Right kidney (tissue), 9 donors: ENCODE data around the gene CRLF1.

ENCODE experiments used
- DNase-seq: peaks from one replicate; pipeline ENCODE4 v3.0.0-alpha.2; 2016
- long read RNA-seq, 8 donors: transcript quantifications; one replicate each; lab custom pipeline, GENCODE V29; 2026

The CRLF1 gene, protein sequence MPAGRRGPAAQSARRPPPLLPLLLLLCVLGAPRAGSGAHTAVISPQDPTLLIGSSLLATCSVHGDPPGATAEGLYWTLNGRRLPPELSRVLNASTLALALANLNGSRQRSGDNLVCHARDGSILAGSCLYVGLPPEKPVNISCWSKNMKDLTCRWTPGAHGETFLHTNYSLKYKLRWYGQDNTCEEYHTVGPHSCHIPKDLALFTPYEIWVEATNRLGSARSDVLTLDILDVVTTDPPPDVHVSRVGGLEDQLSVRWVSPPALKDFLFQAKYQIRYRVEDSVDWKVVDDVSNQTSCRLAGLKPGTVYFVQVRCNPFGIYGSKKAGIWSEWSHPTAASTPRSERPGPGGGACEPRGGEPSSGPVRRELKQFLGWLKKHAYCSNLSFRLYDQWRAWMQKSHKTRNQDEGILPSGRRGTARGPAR
- long read RNA-seq, donor 1: 0 reads
- long read RNA-seq, donor 2, partial matches to known transcripts: 37 of 77 reads
- long read RNA-seq, donor 2, other reads (novel, unspliced or antisense): 39 of 77 reads
- long read RNA-seq, donor 3: 0 reads
- long read RNA-seq, donor 4, partial matches to known transcripts: 38 of 38 reads
- long read RNA-seq, donor 4, other reads (novel, unspliced or antisense): 0 of 38 reads
- long read RNA-seq, donor 5: 0 reads
- long read RNA-seq, donor 6, partial matches to known transcripts: 88 of 105 reads
- long read RNA-seq, donor 6, other reads (novel, unspliced or antisense): 16 of 105 reads
- long read RNA-seq, donor 7: 0 reads
- long read RNA-seq, donor 8: 0 reads

DNA sequence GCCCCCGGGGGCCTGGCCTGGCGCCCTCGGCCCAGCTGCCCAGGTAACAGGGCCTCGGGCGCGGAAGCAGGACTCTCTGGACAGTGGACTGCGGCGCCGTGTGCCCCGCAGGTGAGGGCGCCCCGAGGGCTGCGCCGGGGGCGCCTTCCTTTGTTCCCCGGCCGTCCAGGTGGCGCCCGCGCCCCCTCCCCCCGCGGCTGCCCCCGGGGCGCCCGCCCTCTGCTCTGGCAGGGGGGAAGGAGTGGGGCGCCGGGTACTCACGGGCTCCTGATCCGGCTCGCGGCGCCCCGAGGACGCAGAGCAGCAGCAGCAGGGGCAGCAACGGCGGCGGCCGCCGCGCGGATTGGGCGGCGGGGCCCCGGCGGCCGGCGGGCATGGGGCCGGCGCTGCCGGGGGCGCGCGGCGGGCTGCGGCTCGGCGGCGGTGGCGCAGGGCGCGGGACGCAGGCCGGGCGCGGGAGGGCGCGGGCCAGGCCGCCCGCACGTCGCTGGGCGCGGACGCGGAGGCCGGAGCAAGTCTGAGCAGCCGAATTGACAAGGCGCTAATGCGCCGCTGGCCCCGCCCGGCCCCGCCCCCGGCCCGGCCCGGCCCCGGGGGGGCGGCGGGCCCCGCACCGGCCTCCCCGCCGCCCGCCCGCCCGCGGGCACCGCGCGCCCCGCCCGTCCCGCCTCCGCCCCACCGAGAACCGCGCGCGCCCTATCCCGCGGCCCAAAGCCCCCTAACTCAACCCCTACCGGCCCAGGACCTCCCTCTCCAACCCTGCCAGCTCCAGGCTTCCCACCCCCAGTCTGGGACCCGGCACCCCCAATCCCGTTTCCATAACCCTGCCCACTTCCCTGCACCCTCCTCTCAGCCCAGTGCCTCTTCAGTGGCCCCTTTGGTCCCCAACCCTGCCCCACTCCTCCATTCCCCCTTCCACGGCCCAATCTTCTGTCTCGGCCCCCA, at the start of gene CRLF1:
TSS of gene CRLF1 (minus strand) at position 519 of the 945 bp plus-strand sequence. CDS start at position 376, 143 bp downstream.
- no peak for DNase-seq

DNA sequence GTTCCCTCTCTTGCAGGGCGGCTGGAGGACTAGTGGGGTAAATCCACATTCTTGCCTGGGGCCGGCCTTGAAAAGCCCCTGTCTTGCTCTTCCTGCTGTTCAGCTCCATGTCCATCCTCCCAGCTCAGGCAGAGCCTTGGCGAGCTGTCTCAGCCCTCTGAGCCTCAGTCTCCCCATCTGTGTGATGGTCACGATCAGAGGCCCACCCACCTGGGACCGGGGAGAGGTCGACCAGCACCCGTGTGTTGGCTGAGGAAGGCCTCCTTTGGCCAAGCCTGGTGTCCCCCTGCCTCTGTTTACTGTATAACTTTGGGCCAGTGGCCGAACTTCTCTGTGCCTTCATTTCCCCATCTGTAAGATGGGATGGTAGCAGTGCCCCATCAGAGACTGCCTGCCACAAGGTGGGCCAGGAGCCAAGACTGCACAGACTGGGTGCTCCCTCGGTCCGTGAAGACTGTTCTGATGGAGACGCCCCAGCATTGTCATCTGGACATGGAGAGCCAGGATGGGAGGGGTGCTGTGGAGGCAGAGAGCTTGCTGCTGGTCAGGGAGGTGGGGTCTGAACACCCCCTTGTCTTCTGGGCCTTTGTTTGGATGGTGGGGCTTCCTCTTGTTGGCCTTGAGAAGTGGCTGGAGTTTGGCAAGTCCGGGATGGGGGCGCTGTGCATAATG, 48.7 kb upstream of the CRLF1 start:
- DNase-seq: no peak

DNA sequence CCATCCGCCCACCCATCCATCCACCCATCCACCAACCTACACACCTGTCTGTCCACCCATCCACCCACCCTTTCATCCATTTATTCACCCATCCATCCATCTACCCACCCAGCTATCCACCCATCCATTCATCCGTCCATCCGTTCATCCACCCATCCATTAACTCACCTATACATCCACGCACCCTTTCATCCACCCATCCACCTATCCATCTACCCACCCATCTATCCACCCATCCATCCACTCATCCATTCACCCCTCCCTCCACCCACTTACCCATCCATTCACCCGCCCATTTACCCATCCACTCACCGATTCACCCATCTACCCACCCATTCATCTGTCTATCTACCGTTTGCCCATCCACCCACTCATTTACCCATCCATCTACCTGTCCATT, 47.9 kb upstream of the CRLF1 start:
- no peak for DNase-seq

DNA sequence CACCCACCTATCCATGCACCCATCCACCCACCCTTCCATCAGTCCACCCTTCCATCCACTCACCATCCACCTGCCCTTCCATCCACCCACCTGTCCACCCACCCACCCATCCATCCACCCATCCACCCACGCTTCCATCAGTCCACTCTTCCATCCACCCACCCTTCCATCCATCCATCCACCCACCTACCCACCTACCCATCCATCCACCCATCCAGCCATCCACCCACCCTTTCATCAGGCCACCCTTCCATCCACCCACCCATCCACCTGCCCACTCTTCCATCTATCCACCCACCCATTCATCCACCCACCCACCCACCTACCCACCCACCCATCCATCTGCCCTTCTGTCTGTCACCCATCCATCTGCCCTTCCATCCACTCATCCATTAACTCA, 47.3 kb upstream of the CRLF1 start:
- DNase-seq: no peak

DNA sequence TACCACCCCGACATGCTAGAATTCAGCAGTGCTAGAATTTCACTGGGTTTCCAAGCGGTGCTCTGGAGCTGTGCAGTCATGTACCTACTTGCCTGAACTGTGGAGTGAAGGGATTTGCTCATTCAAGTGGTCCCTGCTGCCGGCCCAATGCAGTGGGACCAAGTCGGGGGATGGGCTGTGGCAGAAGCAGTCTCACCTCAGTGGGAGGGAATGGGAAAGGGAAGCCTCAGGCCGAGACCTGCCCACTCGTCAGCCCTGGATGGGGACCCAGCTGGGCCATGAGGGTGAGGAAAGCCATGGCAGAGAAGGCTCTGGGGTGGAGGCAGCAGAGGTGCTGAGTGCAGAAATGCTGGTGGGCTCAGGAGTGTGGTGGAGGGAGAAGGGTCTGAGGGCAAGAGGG, 45.1 kb upstream of the CRLF1 start:
- DNase-seq: no peak

DNA sequence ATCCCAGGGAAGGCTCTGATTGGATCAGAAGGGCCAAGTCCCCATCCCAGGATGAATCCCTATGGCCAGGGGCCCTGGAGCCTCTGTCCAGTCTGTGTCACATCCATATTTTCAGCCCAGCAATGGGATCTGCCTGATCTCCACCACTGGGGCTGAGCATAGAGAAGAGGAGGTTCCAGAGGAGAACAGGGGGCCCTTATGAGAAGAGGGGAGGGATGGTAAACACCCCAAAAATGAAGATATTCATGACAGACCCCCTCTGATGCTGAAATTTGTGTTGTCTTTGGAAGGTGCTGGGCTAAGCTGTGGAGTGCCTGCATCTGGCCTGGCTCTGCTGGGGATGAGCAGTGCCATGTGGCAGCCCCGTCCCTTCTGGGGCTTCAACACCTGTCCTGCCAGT, 44.7 kb upstream of the CRLF1 start:
- no peak for DNase-seq

DNA sequence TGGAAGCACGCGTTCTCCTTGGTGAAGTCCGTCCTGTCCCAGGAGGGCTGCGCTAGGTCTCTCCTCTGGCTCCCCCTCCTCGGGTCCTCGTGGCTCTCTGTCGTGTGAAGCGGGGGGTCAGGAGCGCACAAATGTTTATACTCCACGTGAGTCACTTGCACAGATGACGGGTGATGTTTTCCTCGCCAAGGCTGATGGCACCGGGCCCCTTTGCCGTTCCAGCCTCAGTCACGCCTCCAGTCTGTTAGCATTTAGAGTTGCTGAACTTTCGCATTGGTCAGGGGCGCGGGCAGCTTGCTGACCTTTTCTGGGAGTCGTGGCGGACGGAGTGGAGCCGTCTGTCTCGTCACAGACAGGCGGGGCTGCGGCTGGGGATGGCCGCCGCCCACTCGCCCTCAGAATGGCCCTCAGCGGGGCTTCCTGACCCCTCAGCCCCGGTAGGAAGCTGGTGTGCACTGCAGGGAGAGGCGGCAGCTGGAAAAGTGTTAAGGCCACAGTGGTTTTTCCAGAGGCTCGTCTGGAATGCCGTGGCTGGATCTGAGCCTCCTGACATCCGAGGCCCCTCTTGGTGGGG, 44.0 kb upstream of the CRLF1 start:
- DNase-seq: no peak

DNA sequence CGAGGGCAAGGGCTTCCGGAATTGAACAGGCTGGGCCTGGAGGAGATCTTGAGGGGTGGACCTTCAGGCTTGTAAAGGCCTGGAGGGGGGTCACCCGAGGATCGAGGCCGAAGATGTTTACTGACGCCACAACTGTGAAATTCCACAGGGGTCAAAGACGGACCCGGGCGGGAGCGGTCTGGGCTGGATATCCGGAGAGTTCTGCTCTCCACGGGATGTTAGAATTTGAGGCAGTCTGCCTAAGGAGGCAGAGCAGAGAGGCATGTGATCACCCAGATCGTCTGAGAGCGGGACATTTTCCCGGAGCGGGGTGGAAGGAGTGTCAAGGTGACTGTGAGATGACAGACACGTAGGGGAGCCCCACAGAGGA, 43.4 kb upstream of the CRLF1 start:
- DNase-seq: no peak

DNA sequence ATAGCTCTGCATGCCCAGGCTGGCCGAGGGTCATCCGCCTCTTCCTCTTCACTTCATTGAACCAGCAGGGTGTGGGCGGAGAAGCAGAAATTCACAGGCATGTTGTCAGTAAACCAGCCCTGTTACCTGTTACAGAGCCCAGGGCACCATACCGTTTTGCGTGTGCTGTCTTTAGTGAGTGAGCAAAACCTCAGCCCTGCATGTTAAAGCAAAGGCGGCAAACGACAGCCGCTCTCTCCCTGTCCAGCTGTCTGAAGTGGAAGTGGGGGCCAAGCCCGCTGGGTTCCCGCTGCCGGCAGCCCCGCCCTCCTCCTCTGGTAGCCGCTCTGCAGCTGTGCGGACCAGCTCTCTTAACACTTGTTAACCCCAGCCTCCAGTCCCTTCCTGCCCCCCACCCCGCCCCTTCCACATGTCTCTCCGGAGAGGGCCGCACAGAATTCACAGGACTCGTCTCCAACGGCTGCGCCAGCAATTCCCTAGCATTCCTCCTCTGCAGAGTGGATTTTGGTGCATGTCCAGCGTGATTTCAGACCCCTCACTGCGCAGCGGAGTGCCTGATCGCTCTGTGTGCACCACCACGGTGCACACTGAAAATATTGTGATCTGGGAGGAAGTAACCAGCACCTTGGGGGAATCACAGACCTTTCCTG, 42.9 kb upstream of the CRLF1 start:
- DNase-seq: peak; percentile 58

DNA sequence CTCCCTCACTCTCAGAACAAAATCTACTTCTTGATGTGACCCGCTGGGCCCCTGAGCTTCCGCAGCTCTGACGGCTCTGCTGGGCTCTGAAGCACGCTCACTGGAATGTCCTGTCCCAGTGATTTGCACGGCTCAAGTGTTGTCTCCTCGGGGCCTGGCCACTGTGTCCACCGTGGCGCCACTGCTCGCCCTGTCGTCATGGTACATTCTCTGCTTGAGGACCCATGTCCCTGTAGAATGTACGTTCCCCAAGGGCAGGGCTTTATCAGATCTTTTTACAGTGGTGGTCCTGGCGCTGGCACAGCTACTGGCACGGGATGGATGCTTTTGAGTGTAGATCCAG, 42.3 kb upstream of the CRLF1 start:
- DNase-seq: no peak

DNA sequence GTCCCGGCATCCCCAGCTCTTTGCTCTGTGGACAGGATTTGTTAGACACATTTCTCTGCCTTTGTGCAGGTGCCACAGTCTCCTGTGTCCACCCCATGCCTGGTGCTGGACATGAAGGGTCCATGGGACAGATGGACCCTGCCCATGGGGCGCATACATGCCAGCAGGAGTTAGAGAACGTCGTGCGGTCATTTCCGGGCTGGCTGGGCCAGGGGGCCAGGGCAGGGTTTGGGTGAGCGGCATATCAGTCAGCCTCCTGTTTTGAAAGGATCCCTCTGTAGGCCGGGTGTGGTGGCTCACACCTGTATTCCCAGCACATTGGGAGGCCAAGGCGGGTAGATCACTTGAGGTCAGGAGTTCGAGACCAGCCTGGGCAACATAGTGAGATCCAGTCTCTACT, 41.2 kb upstream of the CRLF1 start:
- DNase-seq: no peak

DNA sequence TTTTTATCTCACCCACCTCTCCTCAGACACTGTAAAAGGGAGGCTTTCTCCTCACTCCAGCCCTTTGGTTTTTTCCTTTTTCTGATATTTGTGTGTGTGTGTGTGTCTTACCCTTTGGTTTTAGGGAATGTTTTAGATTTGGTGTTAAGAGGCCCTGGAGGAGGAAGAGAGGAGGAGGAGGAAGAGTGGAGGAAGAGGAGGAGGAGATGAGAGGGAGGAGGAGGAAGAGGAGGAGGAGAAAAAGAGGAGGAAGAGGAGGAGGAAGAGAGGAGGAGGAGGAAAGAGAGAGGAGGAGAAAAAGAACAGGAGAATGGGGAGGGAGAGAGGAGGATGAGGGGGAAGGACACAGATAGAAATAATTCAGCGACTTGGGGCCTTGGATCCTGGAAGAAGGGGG, 40.8 kb upstream of the CRLF1 start:
- no peak for DNase-seq

DNA sequence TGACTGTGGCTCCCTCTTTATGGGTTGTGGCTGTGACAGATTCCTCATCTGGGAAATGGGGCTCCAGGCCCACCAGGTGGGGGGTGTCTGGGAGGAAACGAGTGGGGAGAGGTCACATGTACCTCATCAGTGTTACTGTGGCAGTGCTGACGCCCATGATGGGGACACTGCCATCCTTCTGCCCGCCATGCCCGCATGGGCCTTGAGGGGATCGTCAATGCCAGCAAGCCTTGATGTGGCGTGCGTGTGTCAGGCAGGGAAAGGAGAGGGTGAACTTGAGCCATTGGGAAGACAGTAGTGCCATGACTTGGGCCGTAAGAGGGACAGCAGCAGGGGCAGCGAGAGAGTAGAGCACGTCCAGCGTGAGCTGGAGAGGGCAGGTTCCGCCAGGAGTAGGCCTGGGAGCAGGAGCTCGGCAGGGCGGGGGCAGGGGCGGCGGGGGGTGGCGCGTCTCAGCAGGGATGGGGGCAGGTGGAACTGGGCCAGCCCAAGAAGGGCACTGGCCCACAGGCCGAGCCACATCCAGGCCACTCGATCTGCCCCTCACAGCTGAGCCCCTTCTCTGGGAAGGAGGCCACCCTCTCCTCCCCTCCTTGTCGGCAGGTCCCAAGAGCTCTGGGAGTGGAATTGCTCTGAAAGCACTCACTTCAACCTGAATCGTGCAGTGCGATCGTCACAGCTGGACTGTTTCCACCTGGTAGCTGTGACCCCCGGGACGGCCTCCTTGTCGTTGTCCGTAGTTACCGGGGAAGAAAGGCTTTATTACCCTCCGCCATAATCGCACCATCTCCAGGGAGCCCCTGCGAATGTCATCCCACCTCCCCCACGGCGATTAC, 40.2 kb upstream of the CRLF1 start:
- peak; percentile 62 for DNase-seq

DNA sequence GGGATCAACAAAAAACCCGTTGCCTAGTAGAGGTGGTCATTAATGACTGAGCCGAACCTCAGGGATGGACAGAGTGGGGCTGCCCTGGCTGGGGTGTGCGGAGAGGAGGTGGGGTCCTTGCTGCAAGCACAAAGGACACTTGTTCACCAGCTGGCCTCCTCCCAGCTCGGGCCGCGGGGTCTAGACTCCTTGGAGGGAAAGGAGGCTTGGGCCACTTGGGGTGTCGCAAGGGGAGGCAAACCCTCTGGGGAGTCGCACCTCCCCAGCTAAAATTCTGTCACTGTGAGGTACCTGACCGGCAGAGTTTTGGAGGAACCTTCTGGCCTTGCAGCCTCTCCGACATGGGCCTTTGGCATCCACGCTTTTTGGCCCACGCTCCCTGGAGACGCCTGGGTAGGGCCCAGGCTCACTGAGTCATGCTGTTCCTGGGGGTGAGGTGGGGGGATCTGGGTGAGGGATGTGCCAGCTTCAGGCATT, 38.5 kb upstream of the CRLF1 start:
- DNase-seq: no peak

DNA sequence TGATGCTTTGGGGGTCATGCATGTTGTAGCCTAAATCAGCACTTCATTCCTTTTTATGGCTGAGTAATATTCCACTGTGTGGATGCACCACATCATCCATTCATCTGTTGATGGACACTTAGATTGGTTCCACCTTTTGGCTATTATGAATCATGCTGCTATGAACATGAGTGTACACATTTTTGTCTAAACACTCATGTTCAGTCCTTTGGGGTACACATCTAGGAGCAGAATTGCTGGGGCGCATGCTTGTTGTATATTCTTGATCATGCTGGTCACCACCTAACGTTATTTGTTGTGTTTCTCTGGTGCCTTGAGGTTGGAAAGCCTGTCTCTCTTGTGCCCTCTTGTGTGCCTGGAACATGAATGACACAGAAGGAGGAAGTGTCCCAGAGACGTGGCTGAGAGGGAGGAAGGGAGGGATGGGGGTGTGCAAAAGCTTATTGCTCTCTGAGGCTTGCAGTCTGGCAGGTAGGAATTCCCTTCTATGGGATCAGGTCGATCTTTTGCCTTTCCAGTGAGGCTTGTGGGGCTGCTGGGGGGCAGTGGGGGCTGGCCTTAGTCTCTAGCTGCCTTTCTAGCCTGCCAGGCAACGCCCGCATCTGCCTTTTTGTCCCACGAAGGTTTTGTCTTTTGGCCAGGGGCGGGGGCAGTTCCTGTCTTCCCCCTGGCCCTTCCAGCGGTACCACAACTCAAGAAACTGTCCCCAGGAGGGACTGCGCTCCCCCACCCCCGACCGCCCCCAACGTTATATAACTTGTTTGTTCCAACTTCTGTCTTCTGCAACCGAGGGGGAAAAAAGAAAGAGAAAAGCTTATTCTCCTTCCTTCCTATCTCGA, 37.8 kb upstream of the CRLF1 start:
- no peak for DNase-seq

DNA sequence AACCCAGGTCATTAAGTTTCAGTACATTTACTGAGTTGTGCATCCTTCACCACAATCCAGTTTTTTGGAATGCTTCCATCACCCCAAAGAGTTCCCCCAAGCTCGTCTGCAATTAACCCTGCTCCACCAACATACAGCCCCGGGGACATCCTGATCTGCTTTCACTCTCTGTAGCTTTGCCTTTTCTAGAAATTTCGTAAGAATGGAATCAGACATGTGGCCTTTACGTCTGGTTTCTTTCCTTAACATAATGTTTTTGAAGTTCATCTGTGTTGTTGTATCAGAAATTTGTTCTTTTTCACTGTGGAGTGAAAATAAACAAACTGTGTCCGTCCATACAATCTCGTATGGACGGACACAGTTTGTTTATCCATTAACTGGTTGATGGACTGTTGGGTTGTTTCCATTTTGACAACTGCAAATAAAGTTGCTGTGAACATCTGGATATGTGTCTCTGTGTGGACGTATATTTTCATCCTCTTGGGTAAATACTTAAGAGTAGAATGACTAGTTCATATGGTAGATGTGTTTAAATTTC, 33.2 kb upstream of the CRLF1 start:
- no peak for DNase-seq

DNA sequence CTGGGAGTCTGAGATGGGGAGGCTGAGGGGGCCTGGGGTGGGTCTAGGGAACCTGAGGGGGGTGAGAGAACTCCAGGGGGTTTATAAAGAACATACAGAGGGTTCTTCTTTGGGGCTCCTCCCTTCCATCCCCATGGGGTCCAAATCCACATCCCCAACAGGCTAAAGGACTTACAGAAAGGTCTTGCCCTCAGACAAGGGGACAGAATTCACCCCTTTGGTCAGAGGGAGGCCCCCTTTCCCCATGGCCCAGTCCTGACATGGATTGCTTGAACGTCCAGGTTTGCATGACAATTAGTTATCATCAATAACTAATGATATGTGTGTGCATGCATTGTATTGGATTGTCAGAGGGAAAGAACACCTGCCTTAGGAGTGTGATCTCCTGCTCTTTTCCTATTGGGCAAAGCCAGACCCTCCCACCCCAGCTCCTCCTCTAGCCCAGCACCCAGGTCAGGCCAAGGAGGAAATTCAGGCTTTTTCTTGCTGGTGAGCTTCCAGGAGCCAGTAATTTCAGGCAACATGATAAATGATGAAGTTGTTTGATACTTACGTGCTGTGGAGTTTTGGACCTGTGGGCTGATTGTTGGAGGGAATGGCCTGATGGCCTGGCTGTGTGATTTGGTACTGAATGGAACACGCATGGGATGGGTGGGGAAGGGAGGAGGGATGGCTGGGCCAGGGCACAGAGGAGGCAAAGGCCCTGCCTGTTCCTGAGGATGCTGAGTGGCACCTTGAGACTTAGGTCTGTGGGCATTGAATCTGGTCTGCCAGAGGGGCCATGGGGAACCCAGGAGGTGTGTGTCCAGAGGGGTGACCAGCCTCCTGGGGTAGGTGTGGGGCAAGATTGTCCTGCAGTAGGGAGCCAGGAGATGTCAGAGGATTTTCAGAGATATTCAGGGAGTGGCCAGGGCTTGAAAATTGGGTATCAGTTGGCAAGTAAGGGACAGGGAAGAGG, 31.4 kb upstream of the CRLF1 start:
- no peak for DNase-seq
